K562 (cell line): ENCODE data around the gene UBE2I. TPM values are rescaled to one million over a fixed set of nuclear protein-coding genes. Genes with fewer than 3 reads are reported as not detected.

Experiments used
- ATAC-seq: fragments of 200-7000 bp; cut with Tn5 transposase; 3 replicates; pipeline ENCODE4 v1.9.1; 2020; ENCODE audit warnings: moderate library complexity
- BruUV-seq: library from RNA; stranded (reverse); fragments of 400-500 nt; replicated peaks from 2 replicates; lab custom pipeline; 2021; lab: Mats Ljungman, UMichigan
- CTCF ChIA-PET: fragments of 300-600 bp; formaldehyde crosslinking; extraction: SDS; loops from one replicate; lab custom pipeline; 2021; ENCODE audit warnings: low intra/inter-chr PET ratio; lab: Yijun Ruan, JAX
- POLR2A ChIA-PET: fragments of 300-600, 350-650 bp; sonication (Branson Sonifier 250); formaldehyde crosslinking; extraction: SDS; loops from one replicate; lab custom pipeline; 2021; ENCODE audit warnings: antibody characterized with exemption, inconsistent platforms; lab: Yijun Ruan, JAX
- DNase-seq, 4 experiments: peaks; one replicate each; pipeline versions ENCODE4 v3.0.0 to v3.0.0-alpha.2; 2011 to 2018; ENCODE audit warnings: low spot score in 3 of 4, mixed read lengths in 3 of 4; ENCODE audit errors: extremely low read depth in 1 of 4
- FAIRE-seq: peaks from 2 replicates; lab custom pipeline; 2011; peaks lifted over from hg19 to GRCh38; lab: Jason Lieb, UNC
- H2AFZ ChIP-seq: 2 replicates; pipeline ENCODE4 v1.6.0; 2011; ENCODE audit warnings: low read depth, low read length, control low read depth, inconsistent platforms
- H3K27ac ChIP-seq: fragments of 200-600 bp; 3 replicates; pipeline ENCODE4 v1.8.0; 2011; ENCODE audit warnings: low read depth, mild to moderate bottlenecking, control low read depth, inconsistent platforms, low read length, moderate library complexity, mixed read lengths; ENCODE audit errors: extremely low read depth
- H3K27me3 ChIP-seq, 2 experiments: fragments of 300-600 bp in 1 of 2; 2 replicates in 1 of 2; 3 replicates in 1 of 2; pipeline versions ENCODE4 v1.6.0 to v1.8.0; 2011; ENCODE audit warnings: inconsistent platforms in 2 of 2, low read length in 2 of 2, mild to moderate bottlenecking in 1 of 2, mixed read lengths in 1 of 2, moderate library complexity in 1 of 2; ENCODE audit not compliant: control insufficient read depth in 2 of 2, insufficient read depth in 2 of 2
- H3K36me3 ChIP-seq: fragments of 300-600 bp; 3 replicates; pipeline ENCODE4 v1.8.0; 2011; ENCODE audit warnings: mild to moderate bottlenecking, low read length, inconsistent platforms; ENCODE audit not compliant: control insufficient read depth, insufficient read depth
- H3K4me1 ChIP-seq, 2 experiments: fragments of 200-600 bp in 1 of 2; replicated peaks in 1 of 2; 2 replicates in 1 of 2; 3 replicates in 1 of 2; pipeline versions ENCODE4 v1.5.1 to v1.8.0; 2011; ENCODE audit warnings: inconsistent platforms in 2 of 2, low read length in 2 of 2, mild to moderate bottlenecking in 1 of 2, mixed read lengths in 1 of 2, moderate library complexity in 1 of 2; ENCODE audit not compliant: control insufficient read depth in 2 of 2, insufficient read depth in 2 of 2
- H3K4me2 ChIP-seq: 2 replicates; pipeline ENCODE4 v1.6.1; 2011; ENCODE audit warnings: low read length, control low read depth, inconsistent platforms, mixed read lengths; ENCODE audit not compliant: insufficient read depth
- H3K4me3 ChIP-seq: fragments of 200-600 bp; sonication (generic), shearing (Covaris generic); 2 replicates; pipeline ENCODE4 v1.5.1; 2016; ENCODE audit warnings: control low read depth, inconsistent platforms
- H3K79me2 ChIP-seq: fragments of 200-600 bp; 3 replicates; pipeline ENCODE4 v1.8.0; 2011; ENCODE audit warnings: low read length, inconsistent platforms; ENCODE audit not compliant: control insufficient read depth, insufficient read depth
- H3K9ac ChIP-seq, 2 experiments: 2 replicates each; pipeline versions ENCODE4 v1.6.0 to v1.6.1; 2011; ENCODE audit warnings: low read depth in 2 of 2, low read length in 2 of 2, control low read depth in 1 of 2, inconsistent platforms in 1 of 2, mild to moderate bottlenecking in 1 of 2, mixed read lengths in 1 of 2; ENCODE audit not compliant: insufficient read depth in 1 of 2
- H3K9me1 ChIP-seq: one replicate; pipeline ENCODE4 v1.6.0; 2011; ENCODE audit warnings: inconsistent platforms, mild to moderate bottlenecking, low read length, moderate library complexity; ENCODE audit not compliant: control insufficient read depth, insufficient read depth
- H3K9me3 ChIP-seq: replicated peaks from 2 replicates; pipeline ENCODE4 v1.5.1; 2011; ENCODE audit warnings: low read depth, low read length, inconsistent platforms; ENCODE audit not compliant: control insufficient read depth, insufficient read depth
- H4K20me1 ChIP-seq: replicated peaks from 2 replicates; pipeline ENCODE4 v1.6.1; 2011; ENCODE audit warnings: low read length, inconsistent platforms, mixed read lengths; ENCODE audit not compliant: control insufficient read depth, insufficient read depth
- MYNN ChIP-seq, 2 experiments: sonication (generic); formaldehyde crosslinking in 1 of 2; IDR thresholded peaks; 2 replicates each; pipeline versions ENCODE4 v1.5.0 to v1.6.1; 2016 to 2020; ENCODE audit warnings: antibody characterized with exemption in 1 of 2, missing genetic modification reagents in 1 of 2
- NFE2L1 ChIP-seq: fragments of 450-650 bp; IDR thresholded peaks from 2 replicates; pipeline ENCODE4 v1.6.1; 2016; ENCODE audit warnings: missing genetic modification characterization, low read depth, mild to moderate bottlenecking, missing compliant biosample characterization, moderate library complexity, borderline replicate concordance
- SMARCB1 ChIP-seq: IDR thresholded peaks from 2 replicates; pipeline ENCODE4 v1.6.1; 2011; ENCODE audit warnings: improper control_type of control experiment, low read depth; ENCODE audit not compliant: insufficient read length
- ZNF212 ChIP-seq: fragments of 450-650 bp; formaldehyde crosslinking; IDR thresholded peaks from 2 replicates; pipeline ENCODE4 v1.4.0; 2020; ENCODE audit warnings: mild to moderate bottlenecking
- WGBS: fragments of 100-300 bp; shearing (Covaris generic); methylation state at CpG from one replicate; pipeline ENCODE4 v1.1.6; 2016; ENCODE audit warnings: low coverage, mixed read lengths; ENCODE audit not compliant: insufficient coverage; ENCODE audit errors: missing lambda C conversion rate; 5-methylcytosine and 5-hydroxymethylcytosine counted together
- in situ Hi-C: fragments of 300-500 bp; cut with MboI; formaldehyde crosslinking; loops from 4 replicates; pipeline ENCODE4 v1.15.0; 2018; ENCODE audit warnings: inconsistent platforms, mixed read lengths
- intact Hi-C: fragments of 100-400 bp; cut with micrococcal nuclease; formaldehyde crosslinking; loops from 2 replicates; pipeline ENCODE4 v1.14.2; 2022
- polyA plus RNA-seq, 8 experiments: library from polyadenylated mRNA; depleted of rRNA in 4 of 8; stranded (reverse) in 5 of 8; unstranded in 3 of 8; fragments of >200 nt; fragmentation: Nextera tagmentation in 2 of 8; fragmentation: Illumina TruSeq in 1 of 8; extraction: Ambion mirVana in 2 of 8; extraction: Trizol in 1 of 8; gene quantifications; 2 replicates each; pipeline versions ENCODE4 v1.2.1 to v1.2.3, GENCODE V29; 2011 to 2014; ENCODE audit warnings: inconsistent platforms in 1 of 8, missing spikeins in 1 of 8
- total RNA-seq, 7 experiments: library from RNA; depleted of rRNA in 6 of 7; stranded (reverse); fragments of >200 nt in 6 of 7; fragmentation: Illumina TruSeq in 2 of 7; extraction: Trizol in 2 of 7; gene quantifications; 2 replicates each; pipeline versions ENCODE4 v1.2.1 to v1.2.3, GENCODE V29; 2011 to 2021; ENCODE audit warnings: low replicate concordance in 1 of 7
- TF ChIP-seq, protein P1 (sequence below): fragments of 250-450 bp; sonication (Bioruptor Pico); IDR thresholded peaks from 2 replicates; pipeline ENCODE4 v1.8.0; 2021; ENCODE audit warnings: mild to moderate bottlenecking, moderate library complexity
- TF ChIP-seq, protein P2 (sequence below): sonication (generic); formaldehyde crosslinking; IDR thresholded peaks from 2 replicates; pipeline ENCODE4 v1.8.1; 2023; ENCODE audit warnings: mild to moderate bottlenecking, missing genetic modification reagents
- TF ChIP-seq, protein P3 (sequence below): fragments of 450-650 bp; IDR thresholded peaks from 2 replicates; pipeline ENCODE4 v1.6.1; 2016; ENCODE audit warnings: mild to moderate bottlenecking, moderate library complexity

The UBE2I gene
- total and polyA plus RNA-seq, 9 of the 15 experiments (the other 6 are each of a cell fraction or from before 2014, with no cell fraction given), result 36.6 to 254 (median 104) TPM

DNA sequence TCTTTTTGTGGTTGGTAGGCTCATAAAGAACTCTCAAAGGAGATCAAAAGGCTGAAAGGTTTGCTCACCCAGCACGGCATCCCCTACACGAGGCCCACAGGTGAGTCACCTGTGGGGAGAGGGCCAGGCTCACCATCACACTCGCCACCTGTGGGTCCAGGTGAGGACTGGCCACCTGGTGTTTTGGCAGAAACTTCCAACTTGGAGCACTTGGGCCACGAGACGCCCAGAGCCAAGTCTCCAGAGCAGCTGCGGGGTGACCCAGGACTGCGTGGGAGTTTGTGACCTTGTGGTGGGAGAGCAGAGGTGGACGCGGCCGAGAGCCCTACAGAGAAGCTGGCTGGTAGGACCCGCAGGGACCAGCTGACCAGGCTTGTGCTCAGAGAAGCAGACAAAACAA lies 53.4 kb downstream of the UBE2I start:
- in situ Hi-C loops, result no loop called here
- H3K36me3 ChIP-seq, result peaks cover 75% of the 10 kb centered on the region; the same call in 2 of the 3 replicates
- TSS peak; percentile 44 for BruUV-seq
- POLR2A ChIA-PET, result interaction anchor here (1.0 to 8.1 kb wide), 3 partner anchors 14 to 27 kb away, joined by 3 to 73 read pairs (median 4); no protein-coding TSS in a partner anchor
- H3K4me1 ChIP-seq, result peaks cover 0 to 51% of the 10 kb centered on the region in 2 experiments; a peak in 3 of 5 replicates
- H3K79me2 ChIP-seq, result peaks cover 14% of the 10 kb centered on the region
- H4K20me1 ChIP-seq, result 0 out of 2 replicates have a peak, but pooled peaks cover 12% of the 10 kb centered on the region
- H3K4me3 ChIP-seq, result no peak overlapping the region
- CTCF ChIA-PET, result interaction anchor here (0.6 kb wide), 1 partner anchor 46 kb away, joined by 3 read pairs; no protein-coding TSS in a partner anchor
- H2AFZ ChIP-seq, result no peak overlapping the region
- DNase-seq, result no peak
- peak overlapping the region in 1 of 2 experiments; percentile 75; a peak in 2 of 4 replicates for H3K9ac ChIP-seq
- ATAC-seq, result no peak
- no peaks in the 10 kb centered on the region for H3K9me1 ChIP-seq
- intact Hi-C loops, result loop anchor here (1.0 kb wide), 1 partner anchor 50 kb away; no protein-coding TSS in a partner anchor
- no peak for FAIRE-seq
- WGBS, result 71% methylated on average over 11 of the region's 11 CpGs
- H3K27ac ChIP-seq, result no peak overlapping the region
- H3K4me2 ChIP-seq, result no peak overlapping the region
- H3K27me3 ChIP-seq, result no peaks in the 10 kb centered on the region
- H3K9me3 ChIP-seq, result no peaks in the 10 kb centered on the region
- TF ChIP-seq, protein P1, sequence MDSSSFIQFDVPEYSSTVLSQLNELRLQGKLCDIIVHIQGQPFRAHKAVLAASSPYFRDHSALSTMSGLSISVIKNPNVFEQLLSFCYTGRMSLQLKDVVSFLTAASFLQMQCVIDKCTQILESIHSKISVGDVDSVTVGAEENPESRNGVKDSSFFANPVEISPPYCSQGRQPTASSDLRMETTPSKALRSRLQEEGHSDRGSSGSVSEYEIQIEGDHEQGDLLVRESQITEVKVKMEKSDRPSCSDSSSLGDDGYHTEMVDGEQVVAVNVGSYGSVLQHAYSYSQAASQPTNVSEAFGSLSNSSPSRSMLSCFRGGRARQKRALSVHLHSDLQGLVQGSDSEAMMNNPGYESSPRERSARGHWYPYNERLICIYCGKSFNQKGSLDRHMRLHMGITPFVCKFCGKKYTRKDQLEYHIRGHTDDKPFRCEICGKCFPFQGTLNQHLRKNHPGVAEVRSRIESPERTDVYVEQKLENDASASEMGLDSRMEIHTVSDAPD, result no peak
- TF ChIP-seq MYNN (IDR thresholded peaks at IDR 0.05), result no peak
- no peak for TF ChIP-seq MYNN (CRISPR knock-in tag; IDR thresholded peaks at IDR 0.05)
- TF ChIP-seq, protein P2, sequence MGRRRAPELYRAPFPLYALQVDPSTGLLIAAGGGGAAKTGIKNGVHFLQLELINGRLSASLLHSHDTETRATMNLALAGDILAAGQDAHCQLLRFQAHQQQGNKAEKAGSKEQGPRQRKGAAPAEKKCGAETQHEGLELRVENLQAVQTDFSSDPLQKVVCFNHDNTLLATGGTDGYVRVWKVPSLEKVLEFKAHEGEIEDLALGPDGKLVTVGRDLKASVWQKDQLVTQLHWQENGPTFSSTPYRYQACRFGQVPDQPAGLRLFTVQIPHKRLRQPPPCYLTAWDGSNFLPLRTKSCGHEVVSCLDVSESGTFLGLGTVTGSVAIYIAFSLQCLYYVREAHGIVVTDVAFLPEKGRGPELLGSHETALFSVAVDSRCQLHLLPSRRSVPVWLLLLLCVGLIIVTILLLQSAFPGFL (CRISPR knock-in tag), result no peak
- no peak for TF ChIP-seq ZNF212
- TF ChIP-seq NFE2L1 (tag), result no peak
- TF ChIP-seq SMARCB1, result no peak
- TF ChIP-seq, protein P3, sequence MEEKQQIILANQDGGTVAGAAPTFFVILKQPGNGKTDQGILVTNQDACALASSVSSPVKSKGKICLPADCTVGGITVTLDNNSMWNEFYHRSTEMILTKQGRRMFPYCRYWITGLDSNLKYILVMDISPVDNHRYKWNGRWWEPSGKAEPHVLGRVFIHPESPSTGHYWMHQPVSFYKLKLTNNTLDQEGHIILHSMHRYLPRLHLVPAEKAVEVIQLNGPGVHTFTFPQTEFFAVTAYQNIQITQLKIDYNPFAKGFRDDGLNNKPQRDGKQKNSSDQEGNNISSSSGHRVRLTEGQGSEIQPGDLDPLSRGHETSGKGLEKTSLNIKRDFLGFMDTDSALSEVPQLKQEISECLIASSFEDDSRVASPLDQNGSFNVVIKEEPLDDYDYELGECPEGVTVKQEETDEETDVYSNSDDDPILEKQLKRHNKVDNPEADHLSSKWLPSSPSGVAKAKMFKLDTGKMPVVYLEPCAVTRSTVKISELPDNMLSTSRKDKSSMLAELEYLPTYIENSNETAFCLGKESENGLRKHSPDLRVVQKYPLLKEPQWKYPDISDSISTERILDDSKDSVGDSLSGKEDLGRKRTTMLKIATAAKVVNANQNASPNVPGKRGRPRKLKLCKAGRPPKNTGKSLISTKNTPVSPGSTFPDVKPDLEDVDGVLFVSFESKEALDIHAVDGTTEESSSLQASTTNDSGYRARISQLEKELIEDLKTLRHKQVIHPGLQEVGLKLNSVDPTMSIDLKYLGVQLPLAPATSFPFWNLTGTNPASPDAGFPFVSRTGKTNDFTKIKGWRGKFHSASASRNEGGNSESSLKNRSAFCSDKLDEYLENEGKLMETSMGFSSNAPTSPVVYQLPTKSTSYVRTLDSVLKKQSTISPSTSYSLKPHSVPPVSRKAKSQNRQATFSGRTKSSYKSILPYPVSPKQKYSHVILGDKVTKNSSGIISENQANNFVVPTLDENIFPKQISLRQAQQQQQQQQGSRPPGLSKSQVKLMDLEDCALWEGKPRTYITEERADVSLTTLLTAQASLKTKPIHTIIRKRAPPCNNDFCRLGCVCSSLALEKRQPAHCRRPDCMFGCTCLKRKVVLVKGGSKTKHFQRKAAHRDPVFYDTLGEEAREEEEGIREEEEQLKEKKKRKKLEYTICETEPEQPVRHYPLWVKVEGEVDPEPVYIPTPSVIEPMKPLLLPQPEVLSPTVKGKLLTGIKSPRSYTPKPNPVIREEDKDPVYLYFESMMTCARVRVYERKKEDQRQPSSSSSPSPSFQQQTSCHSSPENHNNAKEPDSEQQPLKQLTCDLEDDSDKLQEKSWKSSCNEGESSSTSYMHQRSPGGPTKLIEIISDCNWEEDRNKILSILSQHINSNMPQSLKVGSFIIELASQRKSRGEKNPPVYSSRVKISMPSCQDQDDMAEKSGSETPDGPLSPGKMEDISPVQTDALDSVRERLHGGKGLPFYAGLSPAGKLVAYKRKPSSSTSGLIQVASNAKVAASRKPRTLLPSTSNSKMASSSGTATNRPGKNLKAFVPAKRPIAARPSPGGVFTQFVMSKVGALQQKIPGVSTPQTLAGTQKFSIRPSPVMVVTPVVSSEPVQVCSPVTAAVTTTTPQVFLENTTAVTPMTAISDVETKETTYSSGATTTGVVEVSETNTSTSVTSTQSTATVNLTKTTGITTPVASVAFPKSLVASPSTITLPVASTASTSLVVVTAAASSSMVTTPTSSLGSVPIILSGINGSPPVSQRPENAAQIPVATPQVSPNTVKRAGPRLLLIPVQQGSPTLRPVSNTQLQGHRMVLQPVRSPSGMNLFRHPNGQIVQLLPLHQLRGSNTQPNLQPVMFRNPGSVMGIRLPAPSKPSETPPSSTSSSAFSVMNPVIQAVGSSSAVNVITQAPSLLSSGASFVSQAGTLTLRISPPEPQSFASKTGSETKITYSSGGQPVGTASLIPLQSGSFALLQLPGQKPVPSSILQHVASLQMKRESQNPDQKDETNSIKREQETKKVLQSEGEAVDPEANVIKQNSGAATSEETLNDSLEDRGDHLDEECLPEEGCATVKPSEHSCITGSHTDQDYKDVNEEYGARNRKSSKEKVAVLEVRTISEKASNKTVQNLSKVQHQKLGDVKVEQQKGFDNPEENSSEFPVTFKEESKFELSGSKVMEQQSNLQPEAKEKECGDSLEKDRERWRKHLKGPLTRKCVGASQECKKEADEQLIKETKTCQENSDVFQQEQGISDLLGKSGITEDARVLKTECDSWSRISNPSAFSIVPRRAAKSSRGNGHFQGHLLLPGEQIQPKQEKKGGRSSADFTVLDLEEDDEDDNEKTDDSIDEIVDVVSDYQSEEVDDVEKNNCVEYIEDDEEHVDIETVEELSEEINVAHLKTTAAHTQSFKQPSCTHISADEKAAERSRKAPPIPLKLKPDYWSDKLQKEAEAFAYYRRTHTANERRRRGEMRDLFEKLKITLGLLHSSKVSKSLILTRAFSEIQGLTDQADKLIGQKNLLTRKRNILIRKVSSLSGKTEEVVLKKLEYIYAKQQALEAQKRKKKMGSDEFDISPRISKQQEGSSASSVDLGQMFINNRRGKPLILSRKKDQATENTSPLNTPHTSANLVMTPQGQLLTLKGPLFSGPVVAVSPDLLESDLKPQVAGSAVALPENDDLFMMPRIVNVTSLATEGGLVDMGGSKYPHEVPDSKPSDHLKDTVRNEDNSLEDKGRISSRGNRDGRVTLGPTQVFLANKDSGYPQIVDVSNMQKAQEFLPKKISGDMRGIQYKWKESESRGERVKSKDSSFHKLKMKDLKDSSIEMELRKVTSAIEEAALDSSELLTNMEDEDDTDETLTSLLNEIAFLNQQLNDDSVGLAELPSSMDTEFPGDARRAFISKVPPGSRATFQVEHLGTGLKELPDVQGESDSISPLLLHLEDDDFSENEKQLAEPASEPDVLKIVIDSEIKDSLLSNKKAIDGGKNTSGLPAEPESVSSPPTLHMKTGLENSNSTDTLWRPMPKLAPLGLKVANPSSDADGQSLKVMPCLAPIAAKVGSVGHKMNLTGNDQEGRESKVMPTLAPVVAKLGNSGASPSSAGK, result no peak
